Anterior cingulate cortex (tissue), 58 donors: ENCODE results near the gene PPP1R36.

Experiments used
- DNase-seq, 58 donors: peaks; one replicate each; lab custom pipeline; 2025; lab: John Stamatoyannopoulos, UW

The PPP1R36 gene, protein sequence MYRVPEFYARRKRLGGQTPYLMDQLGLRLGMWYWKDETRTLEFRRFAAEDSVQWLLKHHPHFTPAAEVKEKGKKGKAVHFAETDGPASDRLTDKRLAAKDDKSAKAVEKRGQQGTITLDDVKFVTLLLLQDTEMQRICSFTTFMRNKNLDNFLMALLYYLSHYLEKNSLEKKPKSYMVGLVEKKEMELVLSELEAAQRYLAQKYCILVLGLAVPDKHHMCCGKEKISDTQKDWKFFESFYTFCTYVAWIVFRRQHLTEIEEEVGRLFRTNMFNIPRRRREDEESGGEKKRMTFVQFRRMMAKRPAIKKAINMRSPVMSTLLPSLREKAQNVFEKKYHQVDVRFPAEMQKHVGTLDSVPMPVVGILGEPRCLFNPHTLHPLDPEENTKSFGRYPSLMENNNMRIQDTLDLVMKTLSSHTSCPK

DNA sequence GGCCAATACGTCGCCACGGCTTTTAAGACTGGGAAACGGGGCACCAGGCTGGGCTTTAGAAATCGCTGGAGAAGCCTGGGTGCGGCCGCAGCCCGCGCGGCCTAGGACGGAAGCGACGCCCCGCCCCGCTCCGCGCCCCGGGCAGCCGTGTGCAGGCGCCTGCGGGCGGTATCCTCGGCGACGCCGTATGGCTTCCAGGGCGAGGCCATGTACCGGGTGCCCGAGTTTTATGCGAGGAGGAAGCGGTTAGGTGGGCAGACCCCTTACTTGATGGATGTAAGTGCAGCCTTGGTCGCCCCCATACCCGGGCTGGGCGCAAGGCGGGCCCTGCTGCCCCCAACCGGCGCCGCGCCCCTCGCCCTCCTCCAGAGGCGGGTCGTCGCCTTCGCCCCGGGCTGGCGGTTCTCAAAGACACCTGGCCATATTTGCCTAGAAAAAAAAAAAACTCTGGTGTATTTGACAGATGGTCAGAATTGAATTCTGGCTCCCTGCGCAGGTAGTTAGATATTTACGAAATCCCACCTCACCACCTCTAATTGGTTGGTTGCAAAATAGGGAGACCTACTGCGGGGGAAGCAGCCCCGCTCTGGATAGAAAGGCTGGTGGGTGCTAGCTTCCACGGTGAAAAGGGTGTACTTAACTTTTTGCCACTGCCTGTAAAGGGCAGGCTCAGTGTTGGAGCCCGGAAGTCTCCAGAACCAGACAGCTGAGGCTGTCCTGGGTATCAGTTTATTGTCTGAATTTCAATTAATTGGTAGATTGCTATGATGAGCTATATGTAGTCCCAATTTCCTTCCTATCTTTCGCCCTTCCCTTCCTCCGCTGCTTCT lies at the start of gene PPP1R36:
Gene PPP1R36 (plus strand): TSS at position 171 of the 830 bp plus-strand sequence. CDS start 37 bp downstream, at position 208.
- DNase-seq, result peak in 2 of 58 donors; percentile 10 to 28

DNA sequence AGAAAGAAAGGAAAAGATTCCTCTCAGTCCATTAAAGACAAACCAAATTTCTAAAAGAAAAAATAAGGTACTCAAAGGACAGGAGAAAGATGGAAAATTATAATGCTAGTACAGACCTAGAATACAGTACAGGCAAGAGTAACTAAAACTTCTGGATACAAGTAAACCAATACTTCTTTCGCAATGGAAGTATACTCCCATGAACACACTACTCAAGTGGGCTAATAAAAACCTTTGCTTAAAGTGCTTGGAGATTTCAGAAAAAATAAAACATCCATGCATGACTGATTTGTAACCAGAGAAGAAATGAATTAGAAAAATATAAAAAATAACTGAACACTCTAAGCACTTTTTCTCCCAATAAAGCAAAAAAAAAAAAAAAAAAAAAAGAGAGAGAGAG lies 49.7 kb upstream of the PPP1R36 start:
- DNase-seq, result no peak

DNA sequence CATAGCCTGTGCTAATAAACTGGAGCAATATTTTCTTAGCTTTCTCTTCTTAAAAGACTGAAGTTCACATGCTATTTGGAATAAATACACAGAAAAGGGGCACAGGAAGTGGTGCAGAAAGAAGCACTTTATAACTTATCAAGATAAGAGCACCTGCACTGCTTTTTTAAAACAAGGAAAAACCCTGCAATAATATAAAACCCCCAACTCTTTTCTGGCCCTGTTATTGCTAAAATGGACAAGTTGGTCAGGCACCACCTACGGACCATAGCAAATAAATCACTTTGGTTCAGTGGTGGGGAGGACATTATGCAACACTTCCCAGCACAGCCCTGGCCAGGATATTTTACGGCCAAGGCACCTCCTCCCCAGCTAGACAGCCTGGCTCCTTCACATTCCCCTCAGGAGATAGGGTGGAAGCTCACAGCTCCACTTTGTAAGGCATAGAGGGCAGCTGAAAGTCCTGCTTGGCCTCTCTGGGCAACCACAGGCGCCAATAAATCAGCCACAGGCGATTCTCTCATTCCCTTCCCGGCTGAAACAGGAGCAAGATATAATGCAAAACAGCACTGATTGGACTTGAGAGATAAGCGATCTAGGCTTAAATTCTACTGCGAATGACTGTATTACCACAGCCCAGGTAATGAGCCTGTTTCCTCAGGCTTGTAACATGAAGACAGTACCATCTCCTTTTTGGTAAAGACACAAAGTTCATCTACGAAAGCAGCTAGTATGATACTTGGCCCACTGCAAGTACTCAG lies 48.2 kb upstream of the PPP1R36 start:
- DNase-seq, result peak in 6 of 58 donors; percentile 2 to 32 (median 16)

DNA sequence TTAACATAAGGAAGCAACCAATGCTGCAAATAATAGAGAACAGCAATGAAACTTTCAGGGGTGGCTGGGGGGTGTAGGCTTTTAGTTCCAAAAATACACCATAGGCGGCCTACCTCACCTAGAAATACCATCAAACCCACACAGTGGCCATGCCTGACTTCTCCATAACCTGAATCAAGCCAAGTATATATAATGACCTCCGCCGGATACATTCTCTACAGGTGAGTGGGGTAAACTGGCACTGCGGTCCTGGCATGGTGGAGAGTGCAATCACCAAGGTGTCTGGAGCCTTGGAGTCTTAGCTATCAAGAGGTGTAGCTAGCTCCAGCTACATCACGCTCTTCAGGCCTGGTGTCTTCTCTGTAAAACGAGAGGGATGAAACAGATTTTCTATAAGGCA lies 47.3 kb upstream of the PPP1R36 start:
- DNase-seq, result no peak

DNA sequence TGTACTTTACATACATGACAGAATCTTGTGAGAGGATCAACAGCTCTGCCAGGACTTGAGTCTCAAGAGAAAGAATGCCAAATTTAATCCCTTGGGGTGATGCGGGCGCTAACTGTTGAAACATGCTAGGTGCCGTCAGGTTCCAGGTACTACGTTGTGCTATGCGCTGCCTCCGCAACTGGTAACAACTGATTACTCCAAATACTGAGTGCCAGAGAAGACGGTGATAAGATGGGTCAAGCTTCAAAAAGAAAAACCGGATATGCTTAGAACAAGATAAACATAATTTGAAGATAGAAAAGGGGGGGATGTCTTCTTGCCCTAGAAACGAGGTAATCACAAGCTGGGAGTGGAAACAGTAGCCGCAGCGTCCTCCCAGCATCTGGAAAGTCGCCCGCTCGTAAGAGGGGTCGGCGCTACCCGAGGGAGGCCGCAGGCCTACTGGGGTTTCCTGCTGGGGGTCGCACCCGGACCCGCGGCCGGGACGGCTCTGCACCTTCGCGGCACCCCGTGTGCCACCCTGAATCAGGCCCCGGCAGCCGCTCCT lies 46.8 kb upstream of the PPP1R36 start:
- peak in 6 of 58 donors; percentile 23 to 62 (median 42) for DNase-seq

DNA sequence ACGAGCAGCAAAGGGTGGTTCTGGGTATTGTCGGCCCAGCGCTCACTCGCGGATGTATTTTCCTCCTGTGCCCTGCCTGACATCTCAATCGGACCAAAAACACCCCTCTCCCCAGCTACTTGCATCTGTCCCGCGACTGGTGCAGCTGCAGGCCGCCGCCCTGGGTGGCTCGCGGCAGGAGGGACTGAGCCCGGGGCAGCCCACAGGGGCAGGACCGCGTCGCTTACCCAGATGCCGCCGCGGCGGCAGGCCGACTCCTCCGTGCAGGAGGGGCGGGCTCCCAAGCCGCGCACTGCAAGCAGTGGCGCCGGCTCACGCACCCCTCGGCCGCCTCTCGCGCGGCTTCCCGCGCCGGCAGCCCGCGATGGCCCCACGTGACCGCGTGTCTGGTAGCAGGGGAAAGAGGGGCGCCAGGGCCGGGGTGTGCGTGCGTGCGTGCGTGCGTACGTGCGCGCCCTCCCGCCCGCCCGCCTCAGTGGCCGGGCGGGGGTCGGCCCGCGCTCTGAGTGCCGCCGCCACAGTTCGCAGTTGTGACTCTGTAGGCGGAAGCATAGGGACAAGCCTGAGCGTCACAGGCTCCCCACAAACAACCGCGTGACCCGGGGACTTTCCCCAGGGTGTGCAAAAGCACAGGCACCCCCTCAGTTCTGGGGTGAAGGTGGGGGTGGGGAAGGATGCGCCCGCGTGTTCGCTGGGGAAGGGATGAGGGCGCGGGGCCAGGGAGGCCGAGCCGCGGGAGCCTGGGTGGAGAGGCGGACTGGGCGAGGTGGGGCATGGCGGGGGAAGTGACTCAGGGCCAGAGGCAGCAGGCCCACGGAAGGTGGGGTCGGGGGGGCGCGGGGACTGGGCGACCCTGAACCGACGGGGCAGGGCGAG lies 46.1 kb upstream of the PPP1R36 start, which contains the start of gene ZBTB25:
Gene ZBTB25 (minus strand): TSS at position 405 of the 876 bp plus-strand sequence. CDS start 13,305 bp downstream, outside the sequence.
- peak; percentile 65 to 97 (median 89) for DNase-seq

DNA sequence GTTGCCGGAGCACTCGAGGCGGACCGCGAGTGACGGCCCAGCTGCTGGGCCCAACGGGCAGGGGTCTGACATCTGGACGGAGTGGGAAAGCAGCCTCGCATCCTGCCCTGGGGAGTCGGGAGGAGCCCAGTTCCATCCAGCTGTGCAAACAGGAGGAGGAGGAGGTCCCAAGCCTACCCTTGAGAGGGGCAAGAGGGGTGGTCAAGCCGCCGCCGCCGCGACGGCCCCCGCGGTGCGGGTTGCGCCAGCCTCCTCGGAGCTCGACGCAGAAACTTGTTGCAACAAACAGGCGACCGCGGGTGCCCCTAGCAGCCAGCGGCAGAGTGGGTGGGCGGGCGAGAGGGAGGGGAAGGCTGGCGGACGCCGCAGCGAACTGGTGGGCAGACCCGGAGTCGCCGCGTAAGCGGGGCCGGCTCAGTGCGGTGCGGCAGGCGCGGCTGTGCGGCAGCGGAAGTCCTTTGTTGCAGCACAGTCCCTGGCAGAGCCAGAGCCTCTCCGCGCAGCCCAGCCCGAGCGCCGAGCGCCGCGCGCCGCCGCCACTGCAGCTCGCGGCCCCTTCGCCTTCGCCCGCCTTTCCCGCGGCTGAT lies 45.4 kb upstream of the PPP1R36 start, which contains the start of gene ZBTB1:
Gene ZBTB1 (plus strand): TSS at position 461 of the 587 bp plus-strand sequence. CDS start 16,735 bp downstream, outside the sequence.
- peak in 57 of 58 donors; percentile 34 to 88 (median 75) for DNase-seq

DNA sequence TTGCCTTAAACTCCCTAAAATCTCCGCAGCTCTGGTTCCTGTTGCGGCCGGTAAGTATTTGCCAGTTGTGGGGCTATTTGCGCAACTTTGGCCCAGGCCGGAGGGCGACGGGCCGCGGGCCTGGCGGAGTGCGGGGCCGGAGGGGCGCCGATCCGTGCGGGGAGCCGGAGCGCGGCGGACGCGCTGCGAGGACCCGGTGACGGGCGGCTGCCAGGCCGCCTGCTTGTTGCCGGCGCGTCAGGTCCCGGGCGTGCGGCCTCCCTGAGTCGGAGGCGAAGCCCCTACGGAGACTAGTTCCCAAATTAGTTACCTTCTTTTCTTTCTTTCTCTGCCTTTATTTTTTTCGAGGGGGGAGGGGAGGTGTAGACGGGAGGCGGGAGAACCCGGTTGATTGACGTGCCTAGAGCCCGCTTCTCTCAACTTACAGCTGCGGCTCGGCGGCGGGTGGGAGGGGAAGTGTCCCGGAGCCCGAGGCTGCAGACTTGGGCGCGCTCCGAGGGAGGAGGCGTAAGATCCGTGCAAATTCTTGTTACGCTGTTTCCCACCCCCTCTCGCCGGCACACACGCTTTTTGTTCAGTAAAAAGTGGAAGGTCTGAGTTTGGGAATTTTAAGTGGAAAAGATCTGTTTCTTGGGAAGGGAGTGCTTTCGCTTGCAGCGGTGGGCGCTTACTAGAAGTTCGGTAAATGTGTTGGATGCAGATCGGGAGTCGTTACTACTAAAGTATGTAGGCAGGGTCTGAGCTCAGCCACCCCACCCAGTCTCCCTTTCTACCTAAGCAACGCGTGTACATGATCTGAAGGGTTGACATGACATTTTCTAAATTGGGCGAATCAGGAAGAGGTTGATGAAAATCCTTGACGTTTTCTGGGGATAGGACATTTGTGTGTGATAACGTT lies 44.6 kb upstream of the PPP1R36 start:
- peak in 57 of 58 donors; percentile 33 to 87 (median 75) for DNase-seq

DNA sequence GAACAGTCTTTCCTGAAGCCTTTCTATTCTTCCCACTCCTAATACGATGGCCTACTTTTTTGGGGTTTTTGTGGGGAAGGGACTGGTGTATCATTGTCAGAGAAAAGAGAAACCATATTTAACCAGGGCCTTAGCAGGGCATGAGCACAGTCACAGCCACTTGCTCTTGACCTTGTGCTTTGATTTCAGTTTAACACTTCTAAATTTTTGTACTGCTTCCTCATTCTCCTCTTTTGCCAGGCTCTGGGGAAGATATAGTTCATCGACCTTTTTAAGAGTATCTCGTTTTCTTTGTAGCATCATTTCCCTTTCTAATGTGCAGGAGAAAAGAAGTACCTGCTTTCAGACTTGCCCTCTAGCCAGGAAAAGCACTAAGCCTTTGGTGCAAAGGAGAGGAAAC lies 43.0 kb upstream of the PPP1R36 start:
- no peak for DNase-seq

DNA sequence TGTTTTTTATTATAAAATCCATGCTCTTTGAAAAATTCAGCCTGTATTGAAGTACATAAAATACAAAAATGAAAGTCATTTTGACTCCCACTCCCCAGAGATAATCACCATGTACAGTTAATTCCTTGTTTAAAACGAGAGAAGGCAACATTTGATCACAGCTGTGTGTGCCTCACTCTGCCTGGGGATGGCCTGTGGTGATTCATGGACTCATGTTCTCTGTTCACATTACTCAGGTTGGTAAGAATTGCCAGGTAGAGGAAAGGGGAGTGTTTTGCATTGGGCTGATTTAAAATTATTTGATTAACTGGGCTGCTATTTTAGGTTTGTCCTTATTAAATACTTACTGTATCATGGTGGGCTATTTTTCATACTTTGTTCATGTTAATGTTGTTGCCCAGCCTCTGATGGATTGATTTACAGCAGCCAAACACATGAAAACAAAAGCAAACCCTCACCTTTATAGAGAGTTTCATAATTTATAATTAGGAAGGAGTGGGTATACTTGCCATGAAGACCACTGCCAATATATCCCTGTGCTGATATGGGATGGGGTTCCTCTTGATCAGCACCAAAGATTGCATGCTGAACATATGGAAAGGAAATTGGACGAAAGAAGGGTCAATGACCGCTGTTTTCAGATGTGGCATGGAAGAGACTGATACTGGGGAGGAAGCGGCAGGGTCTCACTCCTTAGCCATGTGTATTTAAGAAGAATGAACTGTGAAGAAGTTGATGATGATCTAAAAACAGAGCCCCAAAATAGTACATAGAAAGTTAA lies 42.2 kb upstream of the PPP1R36 start:
- DNase-seq, result no peak

DNA sequence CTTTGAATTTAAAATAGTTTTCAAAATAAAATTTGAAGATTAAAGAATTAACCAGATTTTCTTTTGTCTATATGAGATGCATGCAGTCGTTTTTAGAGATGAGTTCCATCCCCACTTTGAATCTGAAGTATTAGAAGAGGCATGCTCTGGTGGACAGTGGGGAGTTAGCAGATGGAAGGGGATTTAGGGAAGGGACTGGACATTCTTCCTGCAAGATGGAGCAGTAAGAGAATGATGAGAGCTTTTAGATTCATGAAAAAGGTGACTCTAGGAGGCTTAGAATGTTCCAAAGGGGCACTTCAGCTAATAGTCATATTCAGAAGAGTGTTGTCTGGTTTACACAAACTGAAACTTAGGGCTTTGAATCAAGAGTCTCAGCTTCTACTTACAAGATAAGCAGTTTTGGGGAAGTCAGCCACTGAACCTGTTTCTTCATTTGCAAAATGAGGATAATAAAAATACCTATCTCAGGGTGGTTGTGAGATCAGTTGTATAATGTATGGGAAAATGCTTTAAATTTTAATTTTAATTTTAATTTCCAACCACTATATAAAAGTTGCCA lies 41.5 kb upstream of the PPP1R36 start:
- no peak for DNase-seq

DNA sequence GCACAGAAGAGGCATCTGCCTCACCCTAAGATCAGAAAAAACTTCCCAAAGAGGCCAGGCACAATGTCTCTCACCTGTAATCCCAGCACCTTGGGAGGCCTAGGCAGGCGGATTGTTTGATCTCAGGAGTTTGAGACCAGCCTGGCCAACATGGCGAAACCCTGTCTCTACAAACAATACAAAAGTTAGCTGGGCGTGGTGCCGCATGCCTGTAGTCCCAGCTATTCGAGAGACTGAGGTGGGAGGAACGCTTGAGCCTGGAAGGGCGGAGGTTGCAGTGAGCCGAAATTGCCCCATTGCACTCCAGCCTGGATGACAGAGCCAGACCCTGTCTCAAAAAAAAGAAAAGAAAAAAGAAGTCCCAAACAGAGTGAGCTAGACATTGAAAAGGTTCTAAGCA lies 40.7 kb upstream of the PPP1R36 start:
- DNase-seq, result no peak

DNA sequence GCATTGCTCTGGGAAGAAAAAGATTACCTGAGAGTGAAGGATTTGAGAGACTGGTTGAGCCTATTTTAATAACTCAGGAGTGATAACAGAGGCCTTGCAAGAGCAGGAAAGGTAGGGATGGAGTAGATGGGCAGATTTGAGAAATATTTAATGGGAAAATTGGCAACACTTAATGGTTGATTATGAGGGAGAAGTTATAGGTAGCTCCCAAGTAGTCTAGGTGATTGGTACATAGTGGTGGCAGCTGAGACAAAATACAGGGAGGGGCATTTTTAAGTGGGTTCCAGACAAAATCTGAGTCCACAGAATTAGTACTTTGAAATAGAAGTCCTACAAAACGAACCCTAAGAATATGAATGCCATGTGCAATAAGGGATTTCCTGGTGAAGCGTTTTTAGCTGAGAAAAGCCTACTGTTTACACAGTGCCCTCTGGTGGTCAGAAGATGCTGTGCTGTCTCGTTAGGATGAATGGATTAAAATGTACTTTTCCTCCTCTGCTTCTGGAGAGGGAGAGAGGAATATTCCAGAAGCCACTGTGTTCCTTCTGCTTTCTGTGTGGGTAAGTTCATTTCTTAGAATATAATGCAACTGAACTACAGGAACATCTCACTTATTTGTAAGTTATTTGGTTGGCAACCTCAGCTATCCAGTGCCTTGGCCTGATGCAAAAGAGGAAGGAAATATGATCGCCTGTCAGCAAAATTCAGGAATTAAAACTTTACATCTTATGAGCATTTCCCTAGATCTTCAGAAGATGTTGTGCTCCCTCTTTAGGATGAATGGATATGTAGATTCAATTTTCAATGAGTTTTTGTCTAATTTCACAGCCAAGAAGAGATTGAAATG lies 38.7 kb upstream of the PPP1R36 start:
- peak in 35 of 58 donors; percentile 6 to 71 (median 33) for DNase-seq

DNA sequence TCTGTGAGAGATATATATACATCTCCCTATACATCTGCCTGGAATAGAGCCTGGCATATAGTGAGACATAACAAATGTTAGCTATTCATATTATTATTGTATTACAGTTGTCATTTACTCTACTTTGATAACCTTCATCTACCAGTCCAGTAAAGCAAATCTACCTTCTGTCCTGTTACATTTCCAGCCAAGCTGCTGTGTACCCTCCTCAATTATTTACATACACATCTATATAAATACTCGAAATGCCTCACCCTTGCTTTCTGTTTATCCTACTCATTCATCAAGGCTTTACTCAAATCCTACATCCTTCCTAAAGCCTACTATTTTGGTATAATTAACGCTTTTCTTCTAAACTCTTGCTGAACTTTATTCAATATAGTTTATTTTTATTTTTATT lies 36.5 kb upstream of the PPP1R36 start:
- no peak for DNase-seq

DNA sequence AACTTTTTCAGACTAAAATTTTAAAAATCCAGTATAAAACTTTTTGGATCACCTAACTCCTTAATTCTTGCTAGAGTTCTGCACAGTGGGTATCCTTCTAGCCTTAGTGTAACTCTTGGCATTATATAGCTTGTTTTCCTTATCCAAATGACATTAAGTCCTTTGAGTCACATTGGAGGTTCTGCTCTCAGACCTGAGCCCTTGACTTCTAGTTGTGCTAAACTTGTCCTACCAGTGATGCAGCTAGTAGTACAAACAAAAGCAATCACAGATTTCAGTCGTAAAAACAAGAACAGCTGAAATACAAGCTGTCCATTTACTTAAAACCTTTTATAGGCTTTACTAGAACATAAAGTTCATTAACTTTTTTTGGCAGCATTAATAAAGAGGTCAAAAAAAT lies 34.7 kb upstream of the PPP1R36 start:
- no peak for DNase-seq
